GM12872 (cell line): ENCODE data around the gene TMEM40.

Source experiments
- CTCF ChIP-seq: IDR thresholded peaks from 3 replicates; pipeline ENCODE4 v1.5.1; 2011; ENCODE audit warnings: low read depth, mild to moderate bottlenecking, low read length, moderate library complexity; ENCODE audit not compliant: insufficient read depth

The TMEM40 gene

GRCh38 chr3:12695916-12696315, 63.1 kb downstream of the TMEM40 start:
- no peak for TF ChIP-seq CTCF

- no peak for TF ChIP-seq CTCF
Measured at GRCh38 chr3:12695112-12695511, 63.9 kb downstream of the TMEM40 start.

DNA sequence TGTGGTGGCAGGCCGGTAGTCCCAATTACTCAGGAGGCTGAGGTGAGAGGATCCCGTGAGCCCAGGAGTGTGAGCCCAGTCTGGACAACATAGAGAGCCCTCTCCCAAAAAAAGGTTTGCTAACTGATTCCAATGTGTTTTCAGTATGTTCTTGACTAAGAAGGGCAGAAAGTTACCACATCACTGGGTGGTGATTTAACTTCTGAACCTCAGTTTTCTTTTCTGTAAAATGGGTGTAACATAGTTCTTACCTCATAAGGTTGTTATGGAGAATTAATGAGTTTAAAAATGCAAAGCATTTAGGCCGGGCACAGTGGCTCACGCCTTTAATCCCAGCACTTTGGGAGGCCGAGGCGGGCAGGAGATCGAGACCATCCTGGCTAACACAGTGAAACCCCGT, 66.6 kb downstream of the TMEM40 start:
- no peak for TF ChIP-seq CTCF

GRCh38 chr3:12689997-12690711, 68.9 kb downstream of the TMEM40 start:
- no peak for TF ChIP-seq CTCF

GRCh38 chr3:12687948-12688347, 71.1 kb downstream of the TMEM40 start:
- TF ChIP-seq CTCF, result no peak

DNA sequence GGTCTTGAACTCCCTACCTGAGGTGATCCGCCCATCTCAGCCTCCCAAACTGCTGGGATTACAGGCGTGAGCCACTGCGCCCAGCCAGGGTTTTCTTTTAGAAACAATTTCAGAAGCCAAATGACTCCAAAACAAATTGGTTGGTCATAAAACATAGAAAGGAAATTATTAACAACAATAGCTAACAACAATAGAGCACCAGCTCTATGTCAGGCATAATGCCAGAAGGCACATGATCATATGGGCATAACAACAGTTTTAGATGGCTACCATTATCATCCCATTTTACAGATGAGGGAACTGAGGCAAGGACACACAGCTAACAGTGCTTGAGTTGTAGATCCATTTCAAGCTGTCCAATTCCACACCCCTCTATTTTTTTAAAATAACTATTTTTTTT, 73.0 kb downstream of the TMEM40 start:
- TF ChIP-seq CTCF, result no peak
